Left ventricle myocardium superior (tissue), 1 donor: Measurements from ENCODE around the gene CCDC102A. TPM values are rescaled to one million over a fixed set of nuclear protein-coding genes. Genes with fewer than 3 reads are reported as not detected.

Experiments used
- ATAC-seq: fragments of 200-7000 bp; cut with Tn5 transposase; one replicate; pipeline ENCODE4 v1.9.1; 2020; ENCODE audit warnings: mild to moderate bottlenecking, moderate library complexity
- DNase-seq: peaks from one replicate; pipeline ENCODE4 v3.0.0-alpha.2; 2020
- intact Hi-C: fragments of 100-400 bp; cut with micrococcal nuclease; formaldehyde crosslinking; loops from one replicate; pipeline ENCODE4 v1.11.0; 2022
- total RNA-seq: library from RNA; stranded (reverse); fragmentation: NEBNext Ultra II Directional; extraction: Animal tissue kit (Norgen Biotek cat#: 25700); gene quantifications from one replicate; pipeline ENCODE4 v1.2.1, GENCODE V29; 2021
- donor health status: DM: no; HTN: yes; CAD: no; lungs with severe emphysema.

CCDC102A gene
- total RNA-seq, 1 donor from 2014 or later: 13.2 TPM

- DNase-seq (no peak), ATAC-seq (no peak)
- intact Hi-C loops: no loop called here
Measured at GRCh38 chr16:57528499-57529390, 7.6 kb downstream of the CCDC102A start.

- ATAC-seq (no peak), DNase-seq (no peak)
- intact Hi-C loops: no loop called here
Measured at GRCh38 chr16:57527610-57528360, 8.6 kb downstream of the CCDC102A start.

GRCh38 chr16:57527027-57527426 is 9.3 kb downstream of the CCDC102A start:
- ATAC-seq: no peak
- no peak for DNase-seq
- intact Hi-C loops: no loop called here

GRCh38 chr16:57526498-57526897 is 9.9 kb downstream of the CCDC102A start:
- intact Hi-C loops: no loop called here
- no peak for DNase-seq
- no peak for ATAC-seq

- ATAC-seq: no peak
- intact Hi-C loops: no loop called here
Measured at GRCh38 chr16:57525761-57526160, 10.6 kb downstream of the CCDC102A start.

GRCh38 chr16:57522960-57523359 is 13.4 kb downstream of the CCDC102A start:
- ATAC-seq (no peak), DNase-seq (no peak)
- intact Hi-C loops: no loop called here

More at GRCh38 chr16:57525761-57526160, 10.6 kb downstream of the CCDC102A start:
- no peak for DNase-seq

- peak; percentile 81 for ATAC-seq
- DNase-seq: peak; percentile 89
- intact Hi-C loops: loop anchor here (10.0 kb wide), 1 partner anchor 55 kb away; the partner anchor contains the start of gene POLR2C
Measured at GRCh38 chr16:57519796-57520360, 16.5 kb downstream of the CCDC102A start.

GRCh38 chr16:57518922-57519321 is 17.4 kb downstream of the CCDC102A start:
- no peak for ATAC-seq
- intact Hi-C loops: loop anchor here (10.0 kb wide), 1 partner anchor 54 kb away; the partner anchor contains the start of gene POLR2C
- DNase-seq: no peak

GRCh38 chr16:57518520-57518919 is 17.9 kb downstream of the CCDC102A start:
- no peak for ATAC-seq
- intact Hi-C loops: loop anchor here (10.0 kb wide), 1 partner anchor 54 kb away; the partner anchor contains the start of gene POLR2C
- DNase-seq: no peak

GRCh38 chr16:57517397-57518367 is 18.7 kb downstream of the CCDC102A start:
- ATAC-seq: no peak
- no peak for DNase-seq
- intact Hi-C loops: loop anchor here (10.0 kb wide), 1 partner anchor 53 kb away; the partner anchor contains the start of gene POLR2C

- DNase-seq (no peak), ATAC-seq (no peak)
- intact Hi-C loops: loop anchor here (10.0 kb wide), 1 partner anchor 52 kb away; the partner anchor contains the start of gene POLR2C
Measured at GRCh38 chr16:57516773-57517172, 19.6 kb downstream of the CCDC102A start.

- DNase-seq: no peak
Measured at GRCh38 chr16:57516176-57516725, 20.1 kb downstream of the CCDC102A start.

GRCh38 chr16:57514791-57515600 is 21.4 kb downstream of the CCDC102A start:
- ATAC-seq (peak; percentile 31), DNase-seq (no peak)
- intact Hi-C loops: loop anchor here (10.0 kb wide), 1 partner anchor 50 kb away; the partner anchor contains the start of gene POLR2C

More at GRCh38 chr16:57516176-57516725, 20.1 kb downstream of the CCDC102A start:
- ATAC-seq: no peak
- intact Hi-C loops: loop anchor here (10.0 kb wide), 1 partner anchor 51 kb away; the partner anchor contains the start of gene POLR2C

- intact Hi-C loops: loop anchor here (10.0 kb wide), 1 partner anchor 50 kb away; the partner anchor contains the start of gene POLR2C
Measured at GRCh38 chr16:57514371-57514770, 22.0 kb downstream of the CCDC102A start.

GRCh38 chr16:57513371-57514102 is 22.8 kb downstream of the CCDC102A start:
- intact Hi-C loops: loop anchor here (10.0 kb wide), 1 partner anchor 49 kb away; the partner anchor contains the start of gene POLR2C
- no peak for ATAC-seq
- DNase-seq: no peak

More at GRCh38 chr16:57514371-57514770, 22.0 kb downstream of the CCDC102A start:
- no peak for ATAC-seq
- DNase-seq: no peak
